GM12801 (cell line): ENCODE measurements around the gene IL16.

ENCODE experiments used
- CTCF ChIP-seq: IDR thresholded peaks from one replicate; pipeline ENCODE4 v1.5.1; 2011; ENCODE audit warnings: control low read depth; ENCODE audit not compliant: insufficient read length; ENCODE audit errors: extremely low read depth

IL16 gene

GRCh38 chr15:81168131-81168526 is 28.6 kb upstream of the IL16 start:
- TF ChIP-seq CTCF: no peak

- no peak for TF ChIP-seq CTCF
Measured at GRCh38 chr15:81168644-81169043, 28.0 kb upstream of the IL16 start.

- no peak for TF ChIP-seq CTCF
Measured at GRCh38 chr15:81170511-81170910, 26.2 kb upstream of the IL16 start.

GRCh38 chr15:81171286-81171685 is 25.4 kb upstream of the IL16 start:
- no peak for TF ChIP-seq CTCF

GRCh38 chr15:81174125-81174791 is 22.4 kb upstream of the IL16 start:
- no peak for TF ChIP-seq CTCF

GRCh38 chr15:81174792-81175327 is 21.8 kb upstream of the IL16 start:
- TF ChIP-seq CTCF: no peak

GRCh38 chr15:81175496-81175895 is 21.2 kb upstream of the IL16 start:
- TF ChIP-seq CTCF: no peak
